ENCODE data around the gene EMILIN1.

GRCh38 chr2:27053321-27053720 is 25.1 kb upstream of the EMILIN1 start:
- TF ChIP-seq, protein P1, sequence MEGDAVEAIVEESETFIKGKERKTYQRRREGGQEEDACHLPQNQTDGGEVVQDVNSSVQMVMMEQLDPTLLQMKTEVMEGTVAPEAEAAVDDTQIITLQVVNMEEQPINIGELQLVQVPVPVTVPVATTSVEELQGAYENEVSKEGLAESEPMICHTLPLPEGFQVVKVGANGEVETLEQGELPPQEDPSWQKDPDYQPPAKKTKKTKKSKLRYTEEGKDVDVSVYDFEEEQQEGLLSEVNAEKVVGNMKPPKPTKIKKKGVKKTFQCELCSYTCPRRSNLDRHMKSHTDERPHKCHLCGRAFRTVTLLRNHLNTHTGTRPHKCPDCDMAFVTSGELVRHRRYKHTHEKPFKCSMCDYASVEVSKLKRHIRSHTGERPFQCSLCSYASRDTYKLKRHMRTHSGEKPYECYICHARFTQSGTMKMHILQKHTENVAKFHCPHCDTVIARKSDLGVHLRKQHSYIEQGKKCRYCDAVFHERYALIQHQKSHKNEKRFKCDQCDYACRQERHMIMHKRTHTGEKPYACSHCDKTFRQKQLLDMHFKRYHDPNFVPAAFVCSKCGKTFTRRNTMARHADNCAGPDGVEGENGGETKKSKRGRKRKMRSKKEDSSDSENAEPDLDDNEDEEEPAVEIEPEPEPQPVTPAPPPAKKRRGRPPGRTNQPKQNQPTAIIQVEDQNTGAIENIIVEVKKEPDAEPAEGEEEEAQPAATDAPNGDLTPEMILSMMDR (IDR thresholded peaks at IDR 0.05; ENCODE audit: low read depth, low read length, poor library complexity, severe bottlenecking), result no peak
- no peak for TF ChIP-seq EZH2phosphoT487 (IDR thresholded peaks at IDR 0.05; ENCODE audit: borderline replicate concordance, low read length)
